Calu3 (cell line): ENCODE data around the gene EEIG1. TPM values are rescaled to one million over a fixed set of nuclear protein-coding genes. Genes with fewer than 3 reads are reported as not detected.

Experiments
- BruUV-seq: library from RNA; stranded (reverse); fragments of 400-500 nt; replicated peaks from 2 replicates; lab custom pipeline; 2021; lab: Mats Ljungman, UMichigan
- CTCF ChIA-PET: fragments of 300-600 bp; sonication (Branson Sonifier 250); formaldehyde crosslinking; loops from one replicate; lab custom pipeline; 2022; ENCODE audit warnings: antibody characterized with exemption; lab: Charles Lee
- DNase-seq: peaks from one replicate; pipeline ENCODE4 v3.0.0; 2022
- H3K27ac Mint-ChIP-seq: one replicate; pipeline ENCODE4 v1.8.0; 2022; ENCODE audit warnings: mixed read lengths; ENCODE audit not compliant: unreplicated experiment
- H3K27me3 Mint-ChIP-seq: one replicate; pipeline ENCODE4 v1.8.0; 2022; ENCODE audit warnings: mixed read lengths; ENCODE audit not compliant: unreplicated experiment
- H3K36me3 Mint-ChIP-seq: one replicate; pipeline ENCODE4 v1.8.0; 2022; ENCODE audit warnings: mild to moderate bottlenecking, moderate library complexity, mixed read lengths; ENCODE audit not compliant: insufficient read depth, unreplicated experiment
- H3K4me1 Mint-ChIP-seq: one replicate; pipeline ENCODE4 v1.8.0; 2022; ENCODE audit warnings: mild to moderate bottlenecking, low read depth, mixed read lengths; ENCODE audit not compliant: unreplicated experiment
- H3K4me3 Mint-ChIP-seq: one replicate; pipeline ENCODE4 v1.8.0; 2022; ENCODE audit warnings: mild to moderate bottlenecking, low read depth, moderate library complexity, mixed read lengths; ENCODE audit not compliant: unreplicated experiment
- H3K9me3 Mint-ChIP-seq: one replicate; pipeline ENCODE4 v1.8.0; 2022; ENCODE audit warnings: low read depth, mixed read lengths; ENCODE audit not compliant: unreplicated experiment
- CTCF ChIP-seq: fragments of 200-600 bp; IDR thresholded peaks from one replicate; pipeline ENCODE4 v1.8.0; 2022; ENCODE audit warnings: antibody characterized with exemption; ENCODE audit not compliant: unreplicated experiment
- intact Hi-C: fragments of 100-400 bp; cut with micrococcal nuclease; formaldehyde crosslinking; loops from one replicate; pipeline ENCODE4 v1.10.0; 2022; ENCODE audit not compliant: unreplicated experiment
- total RNA-seq: library from RNA; stranded (reverse); gene quantifications from 2 replicates; pipeline ENCODE4 v1.2.3, GENCODE V29; 2022

The EEIG1 gene
- total RNA-seq, 1 experiment from 2014 or later = 84.6 TPM

DNA sequence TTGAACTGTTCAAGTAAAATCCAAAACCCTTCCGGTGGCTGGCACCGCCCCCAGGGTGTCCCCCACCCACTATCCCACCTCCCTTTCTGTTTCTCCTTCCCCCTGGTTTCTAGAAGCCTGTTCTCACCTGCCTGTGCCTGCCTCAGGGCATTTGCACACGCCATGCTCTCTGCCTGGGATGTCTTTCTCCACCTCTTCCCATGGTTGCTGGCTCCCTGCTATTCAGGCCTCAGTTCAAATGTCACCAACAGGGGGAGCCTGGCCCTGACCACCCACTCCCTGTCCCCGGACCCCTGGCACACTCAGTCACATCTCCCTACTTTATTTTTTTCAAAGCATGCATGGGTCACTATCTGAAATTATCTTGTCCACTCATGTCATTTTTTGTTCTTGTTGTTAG lies 39.9 kb upstream of the EEIG1 start:
- intact Hi-C loops = no loop called here
- Mint-ChIP-seq H3K27me3 (no peaks in the 10 kb centered on the region), H3K27ac (no peak overlapping the region), H3K4me3 (no peak overlapping the region), H3K4me1 (no peaks in the 10 kb centered on the region), H3K9me3 (no peaks in the 10 kb centered on the region), H3K36me3 (no peaks in the 10 kb centered on the region)
- TF ChIP-seq CTCF = no peak
- BruUV-seq = no TSS peak
- CTCF ChIA-PET = interaction anchor here (1.1 kb wide), 1 partner anchor 78 kb away, joined by 4 read pairs; no protein-coding TSS in a partner anchor
- DNase-seq = no peak

DNA sequence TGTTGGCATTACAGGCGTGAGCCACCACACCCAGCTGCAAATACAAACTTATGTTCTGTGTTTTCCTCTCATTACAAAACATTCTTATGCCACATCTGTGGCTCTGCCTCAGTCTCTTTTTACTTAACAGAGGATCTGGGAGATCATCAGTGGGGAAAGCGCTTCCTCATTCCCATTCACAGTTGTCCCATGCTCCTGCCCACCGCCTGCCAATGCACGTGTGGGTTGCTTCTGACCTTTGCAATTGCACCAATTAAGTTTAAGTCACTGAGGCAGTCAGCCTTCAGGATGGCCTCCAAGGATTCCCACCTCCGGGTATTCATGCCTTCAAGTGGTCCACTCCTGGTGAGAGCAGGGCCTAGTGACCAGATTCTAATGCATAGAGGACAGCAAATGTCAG lies 34.9 kb upstream of the EEIG1 start:
- no peaks in the 10 kb centered on the region for H3K27me3 Mint-ChIP-seq
- no peaks in the 10 kb centered on the region for H3K36me3 Mint-ChIP-seq
- no peaks in the 10 kb centered on the region for H3K9me3 Mint-ChIP-seq
- no peak overlapping the region for H3K27ac Mint-ChIP-seq
- BruUV-seq = no TSS peak
- CTCF ChIA-PET = no interaction called here
- H3K4me3 Mint-ChIP-seq = no peak overlapping the region
- H3K4me1 Mint-ChIP-seq = no peaks in the 10 kb centered on the region
- TF ChIP-seq CTCF = no peak
- DNase-seq = no peak
- intact Hi-C loops = no loop called here

GRCh38 chr9:128011071-128011817 lies 30.5 kb upstream of the EEIG1 start:
- H3K4me1 Mint-ChIP-seq = peaks cover 21% of the 10 kb centered on the region
- H3K27ac Mint-ChIP-seq = no peak overlapping the region
- CTCF ChIA-PET = no interaction called here
- intact Hi-C loops = no loop called here
- H3K36me3 Mint-ChIP-seq = peaks cover 9% of the 10 kb centered on the region
- no peak overlapping the region for H3K4me3 Mint-ChIP-seq
- no peak for TF ChIP-seq CTCF
- DNase-seq = no peak
- no TSS peak for BruUV-seq
- peaks cover 3% of the 10 kb centered on the region for H3K9me3 Mint-ChIP-seq
- H3K27me3 Mint-ChIP-seq = no peaks in the 10 kb centered on the region

GRCh38 chr9:128009639-128010038 lies 28.9 kb upstream of the EEIG1 start:
- Mint-ChIP-seq H3K36me3 (peaks cover 9% of the 10 kb centered on the region), H3K4me1 (peaks cover 21% of the 10 kb centered on the region), H3K27me3 (no peaks in the 10 kb centered on the region), H3K27ac (no peak overlapping the region), H3K9me3 (peaks cover 3% of the 10 kb centered on the region), H3K4me3 (no peak overlapping the region)
- intact Hi-C loops = no loop called here
- CTCF ChIA-PET = no interaction called here
- BruUV-seq = no TSS peak
- no peak for DNase-seq
- TF ChIP-seq CTCF = no peak
